Suppressor macrophage (primary cell): ENCODE data around the gene UBXN7.
"Not testable (repeated sequence)": the region's sequence is repeated elsewhere in the genome, so short reads cannot be mapped to it uniquely, and the experiment has no call there.

Experiments used
- DNase-seq, 4 experiments: peaks; one replicate each; pipeline ENCODE4 v3.0.0-alpha.2; 2020 to 2022

Gene UBXN7

DNA sequence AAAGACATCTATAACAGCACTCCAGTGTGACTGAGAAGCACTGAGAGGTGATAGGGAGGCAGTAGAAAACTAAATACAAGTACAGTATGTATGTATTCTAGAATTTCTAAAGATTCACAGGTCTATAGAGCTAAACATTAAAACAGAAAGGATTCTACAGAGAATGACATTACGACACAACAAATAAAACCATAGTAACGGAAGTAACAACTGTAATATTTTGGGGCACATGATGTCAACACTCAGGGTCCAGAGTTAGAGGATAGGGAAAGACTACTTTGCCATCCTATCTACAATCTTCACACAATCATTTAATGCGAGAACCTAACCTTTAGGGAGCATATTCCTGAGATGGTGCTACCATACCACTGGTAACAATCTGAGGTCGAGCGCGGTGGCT lies 13.6 kb downstream of the UBXN7 start:
- DNase-seq = peak; percentile 13 to 62 (median 38)

DNA sequence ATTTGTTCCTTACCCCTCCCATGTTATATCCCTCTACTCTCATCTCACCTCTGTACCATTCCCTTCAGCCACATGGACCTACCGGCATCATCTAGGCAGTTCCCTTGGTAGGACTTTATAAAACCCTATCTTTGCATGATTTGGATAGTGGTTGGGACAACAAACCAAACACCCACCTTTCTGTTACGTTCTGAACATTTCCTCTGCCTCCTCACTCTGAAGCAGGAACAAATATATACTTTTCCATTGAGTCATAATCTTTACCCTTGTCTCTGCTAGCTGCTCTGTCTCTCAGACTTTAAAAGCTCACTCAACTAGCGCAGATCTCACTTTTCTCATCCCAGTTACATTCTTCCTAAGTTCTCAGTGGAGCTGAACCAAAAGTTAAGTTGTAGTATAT lies 17.8 kb downstream of the UBXN7 start:
- DNase-seq = peak in 3 of 4 experiments; percentile 36 to 50 (median 41)

DNA sequence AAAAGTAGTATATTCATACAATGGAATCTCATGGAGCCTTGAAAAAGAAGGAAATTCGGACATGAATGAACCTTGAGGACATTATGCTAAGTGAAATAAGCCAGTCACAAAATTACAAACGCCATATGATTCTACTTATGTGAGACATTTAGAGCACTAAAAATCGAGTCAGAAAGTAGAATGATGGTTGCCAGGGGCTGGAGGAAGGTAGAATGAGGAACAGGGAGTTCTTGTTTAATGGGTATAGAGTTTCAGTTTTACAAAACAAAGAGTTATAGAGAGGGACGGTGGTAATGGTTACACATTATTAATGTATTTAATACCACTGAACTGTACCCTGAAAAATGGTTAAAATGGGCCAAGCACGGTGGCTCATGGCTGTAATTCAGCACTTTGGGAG lies 19.5 kb downstream of the UBXN7 start:
- DNase-seq = peak in 1 of 4 experiments; percentile 27

DNA sequence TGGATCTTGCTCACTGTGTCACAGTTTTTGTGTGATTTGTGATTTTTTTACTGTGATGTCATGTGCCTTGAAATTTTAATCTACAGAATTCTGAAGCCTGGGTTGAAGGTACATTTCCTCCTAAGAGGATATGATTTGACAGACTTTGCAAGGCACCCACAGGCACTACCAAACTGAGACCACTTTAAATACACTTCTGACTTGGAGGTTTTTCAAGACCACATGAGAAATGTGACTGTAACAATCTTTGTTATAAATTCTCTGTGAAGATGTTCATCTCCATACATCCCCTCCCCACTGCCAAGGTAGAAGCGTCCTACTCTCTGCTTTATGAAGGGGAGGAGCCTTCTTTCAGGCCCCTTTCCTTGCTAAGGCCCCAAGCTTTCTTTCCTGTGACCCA lies 22.8 kb downstream of the UBXN7 start:
- no peak for DNase-seq

DNA sequence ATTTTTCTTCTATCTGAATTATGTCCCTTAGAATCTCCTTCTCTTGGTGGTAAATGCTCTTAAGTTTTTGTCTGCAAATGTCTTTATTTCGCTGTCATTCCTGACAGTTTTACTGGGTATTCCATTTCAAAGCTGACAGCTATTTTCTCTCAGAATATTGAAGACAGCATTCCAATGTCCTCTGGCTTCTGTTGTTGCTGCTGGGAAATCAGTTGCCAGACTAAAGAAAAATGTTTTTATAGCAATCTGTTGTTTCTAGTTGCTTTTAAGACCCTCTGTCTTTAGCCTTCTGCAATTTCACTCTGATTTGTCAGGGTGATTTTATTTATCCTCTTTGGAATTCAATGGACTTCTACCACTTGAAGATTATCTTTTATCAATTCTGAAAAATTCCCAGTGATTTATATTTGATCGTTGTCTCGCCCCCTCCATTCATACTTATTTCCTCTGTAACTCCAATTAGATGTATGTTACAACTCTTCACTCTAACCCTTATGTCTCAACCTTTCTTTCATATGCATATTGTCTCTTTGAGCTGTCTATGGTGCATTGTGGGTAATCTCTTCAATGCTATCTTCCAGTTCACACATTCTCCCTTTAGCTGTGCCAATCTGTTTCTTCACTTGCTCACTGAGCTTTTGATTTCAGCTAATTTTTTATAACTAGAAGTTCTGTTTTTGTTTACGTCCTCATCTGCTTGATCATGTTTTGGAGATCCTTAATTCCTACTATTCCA lies 23.5 kb downstream of the UBXN7 start:
- no peak for DNase-seq

DNA sequence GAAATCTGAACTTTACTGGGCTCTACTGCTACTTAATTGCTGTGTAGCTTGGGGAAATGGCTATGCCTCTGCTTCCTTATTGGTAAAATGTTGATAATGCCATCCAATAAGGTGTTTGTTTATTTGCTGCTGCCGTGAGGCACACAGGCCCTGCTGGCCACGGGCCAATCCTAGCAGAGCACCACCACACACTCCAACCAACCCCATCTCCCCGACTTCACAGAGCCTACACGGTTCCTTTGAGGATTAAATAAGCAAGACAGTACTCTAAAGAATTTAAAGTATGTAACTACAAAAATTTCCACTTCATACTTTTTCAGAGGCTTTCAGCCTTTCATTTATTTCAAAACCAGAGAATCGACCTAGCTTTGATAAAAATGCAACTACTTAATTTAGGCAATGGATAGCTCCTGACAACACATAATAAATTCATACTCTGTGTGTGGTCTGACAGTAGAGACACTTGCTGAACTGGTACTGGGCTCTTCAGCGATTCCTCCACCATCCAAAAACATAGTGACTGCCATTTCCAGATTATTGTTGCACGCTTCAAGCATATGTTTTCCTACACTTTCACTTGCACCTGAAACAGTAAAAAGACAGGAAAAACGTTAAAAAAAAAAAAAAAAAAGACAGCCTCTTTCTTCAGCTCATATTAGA lies 25.3 kb downstream of the UBXN7 start:
- no peak for DNase-seq

DNA sequence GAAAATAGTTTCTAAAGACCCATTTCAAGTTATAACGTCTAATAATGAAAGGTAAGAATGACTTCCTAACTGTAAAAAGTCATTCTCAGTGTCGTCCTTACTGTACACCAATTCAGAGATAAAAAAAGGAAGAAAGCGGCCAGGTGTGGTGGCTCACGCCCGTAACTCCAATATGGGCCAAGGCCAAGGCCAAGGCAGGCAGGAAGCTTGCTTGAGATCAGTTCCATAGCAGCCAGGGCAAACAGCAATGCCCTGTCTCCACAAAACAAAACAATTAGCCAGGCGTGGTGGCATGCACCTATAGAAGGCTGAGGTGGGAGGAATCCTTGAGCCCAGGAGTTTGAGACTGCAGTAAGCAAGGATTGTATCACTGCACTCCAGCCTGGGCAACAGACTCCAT lies 31.9 kb downstream of the UBXN7 start:
- no peak for DNase-seq

DNA sequence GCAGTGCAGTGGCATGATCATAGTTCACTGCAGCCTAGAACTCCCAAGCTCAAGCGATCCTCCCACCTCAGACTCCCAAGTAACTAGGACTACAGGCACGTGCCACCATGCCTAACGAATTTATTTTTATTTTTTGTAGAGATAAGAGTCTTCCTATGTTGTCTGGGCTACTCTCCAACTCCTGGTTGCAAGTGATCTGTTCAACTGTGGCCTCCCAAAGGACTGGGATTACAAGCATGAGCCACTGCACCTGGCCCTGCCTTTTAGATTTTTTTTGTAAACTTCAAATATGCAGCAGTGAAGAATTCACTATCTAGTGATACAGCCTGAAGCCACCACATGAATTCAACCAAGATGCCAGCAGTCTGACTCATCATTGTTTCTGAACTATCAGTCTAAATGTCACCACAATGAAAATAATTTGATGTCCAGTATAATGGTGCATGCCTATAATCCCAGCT lies 32.7 kb downstream of the UBXN7 start:
- no peak for DNase-seq

DNA sequence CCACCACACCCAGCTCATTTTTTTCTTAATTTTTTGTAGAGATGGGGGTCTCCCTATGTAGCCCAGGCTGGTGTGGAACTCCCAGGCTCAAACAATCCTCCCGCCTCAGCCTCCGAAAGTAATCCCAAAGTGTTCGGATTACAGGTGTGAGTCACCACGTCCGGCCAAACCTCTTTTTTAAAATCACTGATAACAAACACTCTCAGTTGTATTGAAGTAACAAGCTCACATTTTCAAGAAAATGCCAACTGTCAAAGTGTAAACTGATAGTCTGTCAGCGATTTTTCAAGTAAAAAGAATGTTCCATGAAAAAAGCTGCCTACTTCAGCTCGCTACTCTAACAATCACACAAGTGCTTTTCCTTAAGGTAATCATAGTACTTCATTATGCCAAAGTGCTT lies 33.4 kb downstream of the UBXN7 start:
- DNase-seq = no peak

DNA sequence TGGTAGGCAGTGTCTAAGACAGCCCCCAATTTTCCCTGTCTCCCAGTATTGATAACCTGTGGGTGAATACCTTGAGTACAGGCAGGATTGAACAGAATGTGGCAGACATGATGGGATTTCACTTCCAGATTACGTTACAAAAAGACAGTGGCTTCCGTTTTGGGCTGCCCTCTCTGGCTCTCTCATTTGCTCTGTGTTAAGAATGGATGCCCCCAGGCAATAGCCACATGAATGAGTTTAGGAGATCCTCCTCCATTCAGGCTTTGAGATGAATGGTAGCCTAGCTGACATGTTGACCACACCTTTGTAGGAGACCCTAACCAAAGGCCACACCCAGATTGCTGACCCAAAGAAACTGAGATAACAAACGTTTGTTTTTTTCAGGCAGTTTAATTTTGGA lies 34.3 kb downstream of the UBXN7 start:
- DNase-seq = no peak

DNA sequence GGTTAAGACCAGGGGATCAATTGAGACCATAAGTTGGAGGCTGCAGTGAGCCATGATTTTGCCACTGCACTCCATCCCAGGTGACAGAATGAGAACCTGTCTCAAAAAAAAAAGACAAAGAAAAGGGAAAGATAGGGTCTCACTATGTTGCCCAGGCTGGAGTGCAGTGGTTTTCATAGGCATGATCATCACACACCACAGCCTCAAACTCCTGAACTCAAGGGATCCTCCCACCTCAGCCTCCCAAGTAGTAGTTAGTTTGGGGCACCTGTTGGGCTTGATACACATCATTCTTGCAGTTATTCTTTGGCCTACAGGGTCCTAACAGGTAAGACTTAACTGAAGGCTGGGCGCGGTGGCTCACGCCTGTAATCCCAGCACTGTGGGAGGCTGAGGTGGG lies 42.1 kb downstream of the UBXN7 start:
- DNase-seq = no peak

DNA sequence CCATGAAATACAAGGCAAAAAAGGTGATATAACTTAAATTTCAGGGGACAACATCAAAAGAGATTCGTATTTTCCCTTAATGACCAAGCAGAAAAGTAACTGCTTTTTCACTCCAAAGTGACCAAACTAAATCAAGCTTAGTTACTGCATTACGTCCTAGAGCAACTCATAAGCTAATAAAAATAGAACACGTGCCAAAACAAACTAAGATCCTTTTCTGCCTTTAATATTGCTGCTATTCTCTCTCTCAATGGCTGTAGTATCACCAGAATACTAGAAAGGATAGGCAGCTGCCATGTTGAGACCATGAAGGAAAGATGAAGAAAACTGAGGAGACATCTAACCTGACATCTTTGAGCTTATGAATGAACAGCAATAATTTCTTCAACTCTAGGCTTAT lies 43.3 kb downstream of the UBXN7 start:
- no peak for DNase-seq

DNA sequence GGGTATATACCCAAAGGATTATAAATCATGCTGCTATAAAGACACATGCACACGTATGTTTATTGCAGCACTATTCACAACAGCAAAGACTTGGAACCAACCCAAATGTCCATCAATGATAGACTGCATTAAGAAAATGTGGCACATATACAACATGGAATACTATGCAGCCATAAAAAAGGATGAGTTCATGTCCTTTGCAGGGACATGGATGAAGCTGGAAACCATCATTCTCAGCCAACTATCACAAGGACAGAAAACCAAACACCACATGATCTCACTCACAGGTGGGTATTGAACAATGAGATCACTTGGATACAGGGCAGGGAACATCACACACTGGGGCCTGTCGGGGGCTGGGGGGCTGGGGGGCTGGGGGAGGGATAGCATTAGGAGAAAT lies 44.3 kb downstream of the UBXN7 start:
- not testable (repeated sequence) for DNase-seq

DNA sequence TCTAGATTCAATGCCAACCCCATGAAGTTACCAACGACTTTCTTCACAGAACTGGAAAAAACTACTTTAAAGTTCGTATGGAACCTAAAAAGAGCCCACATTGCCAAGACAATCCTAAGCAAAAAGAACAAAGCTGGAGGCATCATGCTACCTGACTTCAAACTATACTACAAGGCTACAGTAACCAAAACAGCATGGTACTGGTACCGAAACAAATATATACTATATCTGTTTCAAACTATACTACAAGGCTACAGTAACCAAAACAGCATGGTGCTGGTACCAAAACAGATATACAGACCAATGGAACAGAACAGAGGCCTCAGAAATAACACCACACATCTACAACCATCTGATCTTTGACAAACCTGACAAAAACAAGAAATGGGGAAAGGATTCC lies 45.4 kb downstream of the UBXN7 start:
- DNase-seq = not testable (repeated sequence)

DNA sequence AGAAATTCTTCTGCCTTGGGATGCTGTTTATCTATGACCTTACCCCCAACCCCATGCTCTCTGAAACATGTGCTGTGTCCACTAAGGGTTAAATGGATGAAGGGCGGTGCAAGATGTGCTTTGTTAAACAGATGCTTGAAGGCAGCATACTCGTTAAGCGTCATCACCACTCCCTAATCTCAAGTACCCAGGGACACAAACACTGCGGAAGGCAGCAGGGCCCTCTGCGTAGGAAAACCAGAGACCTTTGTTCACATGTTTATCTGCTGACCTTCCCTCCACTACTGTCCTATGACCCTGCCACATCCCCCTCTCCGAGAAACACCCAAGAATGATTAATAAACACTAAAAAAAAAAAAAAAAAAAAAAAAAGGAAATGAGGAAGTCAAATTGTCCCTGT lies 46.2 kb downstream of the UBXN7 start:
- DNase-seq = peak in 3 of 4 experiments; percentile 12 to 31 (median 25)

DNA sequence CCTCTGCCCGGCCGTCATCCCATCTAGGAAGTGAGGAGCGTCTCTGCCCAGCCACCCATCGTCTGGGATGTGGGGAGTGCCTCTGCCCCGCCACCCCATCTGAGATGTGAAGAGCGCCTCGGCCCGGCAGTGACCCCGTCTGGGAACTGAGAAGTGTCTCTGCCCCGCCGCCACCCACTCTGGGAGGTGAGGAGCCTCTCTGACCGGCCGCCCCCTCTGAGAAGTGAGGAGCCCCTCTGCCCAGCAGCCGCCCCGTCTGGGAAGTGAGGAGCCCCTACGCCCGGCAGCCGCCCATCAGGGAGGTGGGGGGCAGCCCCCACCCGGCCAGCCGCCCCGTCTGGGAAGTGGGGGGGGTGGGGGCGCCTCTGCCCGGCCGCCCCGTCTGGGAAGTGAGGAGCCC lies 46.8 kb downstream of the UBXN7 start:
- not testable (repeated sequence) for DNase-seq

DNA sequence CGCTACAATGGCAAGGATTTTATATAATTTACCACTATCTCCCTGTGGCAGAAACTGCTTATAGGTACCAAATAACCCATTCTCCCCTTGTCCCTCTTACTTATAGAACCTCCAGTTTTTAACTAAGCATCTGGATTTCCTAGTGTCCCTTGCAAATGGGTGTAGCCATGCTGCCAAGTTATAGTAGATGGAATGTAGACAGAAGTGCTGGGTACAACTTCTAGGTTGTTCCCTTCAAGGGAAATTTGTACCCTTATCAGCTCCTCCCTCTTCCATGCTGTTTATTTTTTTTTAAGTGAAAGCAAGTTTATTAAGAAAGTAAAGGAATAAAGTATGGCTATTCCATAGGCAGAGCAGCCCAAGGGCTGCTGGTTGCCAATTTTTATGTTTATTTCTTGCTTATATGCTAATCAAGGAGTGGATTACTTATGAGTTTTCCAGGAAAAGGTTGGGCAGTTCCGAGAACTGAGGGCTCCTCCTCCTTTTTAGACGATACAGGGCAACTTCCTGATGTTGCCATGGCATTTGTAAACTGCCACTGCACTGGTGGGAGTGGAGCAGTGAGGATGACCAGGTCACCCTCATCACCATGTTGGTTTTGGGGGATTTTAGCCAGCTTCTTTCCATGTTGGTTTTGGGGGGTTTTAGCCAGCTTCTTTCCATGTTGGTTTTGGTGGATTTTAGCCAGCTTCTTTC lies 53.9 kb downstream of the UBXN7 start:
- peak in 1 of 4 experiments; percentile 5 for DNase-seq

DNA sequence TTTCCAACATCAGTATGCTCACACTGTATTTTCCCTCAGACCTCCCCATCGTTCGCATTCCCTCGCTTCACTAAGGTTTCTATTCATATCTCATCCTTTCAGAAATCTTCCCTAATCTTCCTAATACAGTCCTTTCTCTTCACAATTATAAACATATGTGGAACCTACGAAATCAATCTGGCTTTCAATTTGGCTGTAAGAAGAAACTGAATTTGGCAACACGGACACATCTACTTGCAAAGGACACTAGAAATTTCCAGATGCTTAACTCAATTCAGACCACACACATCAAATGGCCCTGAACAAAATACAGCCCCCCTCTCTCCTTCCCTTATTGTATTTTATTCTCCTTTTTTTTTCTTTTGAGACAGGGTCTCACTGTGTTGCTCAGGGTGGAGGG lies 54.9 kb downstream of the UBXN7 start:
- DNase-seq = no peak

DNA sequence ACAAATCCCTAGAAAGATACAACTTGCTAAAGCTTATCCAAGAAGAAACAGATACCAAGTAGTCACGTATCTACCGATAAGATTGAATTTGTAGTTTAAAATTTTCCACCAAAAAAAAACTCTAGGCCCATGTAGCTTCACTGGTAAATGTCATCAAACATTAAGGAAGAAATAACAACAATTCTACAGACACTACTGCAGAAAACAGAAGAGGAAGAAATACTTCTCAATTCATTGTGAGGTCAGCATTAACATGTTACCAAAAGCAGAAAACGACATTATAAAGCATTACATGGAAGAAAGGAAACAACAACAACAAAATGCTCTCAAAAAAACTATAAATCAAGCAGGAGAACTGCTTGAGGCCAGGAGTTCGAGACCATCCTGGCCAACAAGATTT lies 66.5 kb downstream of the UBXN7 start:
- DNase-seq = peak in 2 of 4 experiments; percentile 56 to 68

DNA sequence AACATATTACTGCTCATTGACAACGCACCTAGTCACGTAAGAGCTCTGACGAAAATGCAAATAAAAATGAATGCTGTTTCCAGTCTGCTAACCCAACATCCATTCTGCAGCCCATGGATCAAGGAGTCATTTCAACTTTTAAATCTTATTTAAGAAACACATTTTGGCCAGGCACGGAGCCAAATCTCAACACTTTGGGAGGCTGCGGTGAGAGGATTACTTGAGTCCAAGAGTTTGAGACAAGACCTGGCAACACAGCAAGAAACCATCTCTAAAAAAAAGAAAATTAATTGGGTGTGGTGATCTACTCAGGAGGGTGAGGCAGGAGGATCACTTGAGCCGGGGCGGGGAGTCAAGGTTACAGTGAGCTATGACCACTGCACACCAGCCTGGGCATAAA lies 71.6 kb downstream of the UBXN7 start:
- DNase-seq = no peak

DNA sequence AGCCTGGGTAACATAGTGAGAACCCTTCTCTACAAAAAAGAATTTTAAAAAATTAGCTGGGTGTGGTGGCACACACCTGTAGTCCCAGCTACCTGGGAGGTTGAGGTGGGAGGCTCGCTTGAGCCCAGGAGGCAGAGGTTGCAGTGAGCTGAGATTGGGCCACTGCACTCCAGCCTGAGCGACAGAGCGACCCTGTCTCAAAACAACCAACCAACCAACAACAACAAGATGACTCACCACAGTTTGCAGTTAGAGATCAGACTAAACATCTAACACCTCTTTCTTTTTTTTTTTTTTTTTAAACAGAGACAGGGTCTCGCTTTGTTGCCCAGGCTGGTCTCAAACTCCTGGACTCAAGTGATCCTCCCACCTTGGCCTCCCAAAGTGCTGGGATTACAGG lies 73.7 kb downstream of the UBXN7 start:
- DNase-seq = not testable (repeated sequence)

DNA sequence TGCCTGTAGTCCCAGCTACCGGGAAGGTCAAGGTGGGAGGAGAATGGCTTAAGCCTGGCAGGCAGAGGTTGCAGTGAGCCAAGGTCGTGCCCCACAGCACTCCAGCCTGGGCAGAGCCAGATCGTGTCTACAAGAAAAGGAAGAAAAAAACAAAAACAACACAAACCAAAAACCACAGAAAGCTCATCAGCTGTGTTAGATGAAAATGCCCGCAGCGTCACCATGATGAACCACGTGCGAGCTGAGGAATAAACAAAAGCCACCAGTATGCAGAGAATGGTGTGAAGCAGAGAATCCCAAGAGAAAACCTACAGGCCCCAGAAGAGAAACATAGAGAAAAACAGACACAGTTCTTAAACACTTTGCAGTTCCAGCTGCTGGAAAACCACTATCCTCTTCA lies 74.3 kb downstream of the UBXN7 start:
- DNase-seq = no peak

DNA sequence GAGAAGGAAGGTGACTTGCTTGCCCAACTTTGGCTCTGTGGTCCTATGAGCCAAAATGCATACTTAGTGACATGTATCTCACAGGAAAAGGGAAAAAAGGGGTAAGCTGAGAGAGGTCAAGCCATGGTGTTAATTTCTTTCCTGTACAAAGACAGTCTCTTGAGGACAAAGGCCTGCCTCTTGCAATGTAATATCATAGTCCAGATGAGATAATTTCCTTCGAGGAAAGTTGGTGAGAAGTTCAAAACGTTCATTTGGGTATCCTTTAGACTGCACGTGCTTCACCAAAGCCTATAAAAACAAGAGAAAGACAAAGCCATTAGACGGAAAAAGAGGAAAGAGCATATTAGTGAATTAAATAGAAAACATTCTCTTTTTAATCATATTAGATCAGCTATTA lies 75.7 kb downstream of the UBXN7 start:
- no peak for DNase-seq

DNA sequence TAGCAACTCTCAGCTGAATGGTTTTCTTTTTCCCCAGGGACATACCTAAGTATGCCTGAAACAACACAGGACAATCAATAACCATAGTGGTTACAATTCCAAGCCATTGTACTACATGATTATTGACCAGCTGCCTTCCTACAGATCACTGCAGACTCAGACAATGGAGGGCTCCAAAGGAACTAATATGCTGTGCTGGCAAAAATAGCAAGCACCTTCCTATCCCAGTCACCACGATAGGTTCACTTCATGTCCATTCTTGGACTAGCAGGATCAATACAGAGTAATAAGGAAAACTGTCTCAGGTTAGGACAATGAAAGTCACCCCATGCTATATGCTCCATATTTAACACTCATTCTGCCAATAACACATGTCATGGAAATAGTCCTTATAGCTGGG lies 76.6 kb downstream of the UBXN7 start:
- DNase-seq = no peak
